Suppressor macrophage treated with lipopolysaccharide for 4 hours (primary cell): ENCODE data around the gene UMAD1.
"Not testable (repeated sequence)": the region's sequence is repeated elsewhere in the genome, so short reads cannot be mapped to it uniquely, and the experiment has no call there.

Source experiments
- DNase-seq: peaks from one replicate; pipeline ENCODE4 v3.0.0-alpha.2; 2020

UMAD1 gene

DNA sequence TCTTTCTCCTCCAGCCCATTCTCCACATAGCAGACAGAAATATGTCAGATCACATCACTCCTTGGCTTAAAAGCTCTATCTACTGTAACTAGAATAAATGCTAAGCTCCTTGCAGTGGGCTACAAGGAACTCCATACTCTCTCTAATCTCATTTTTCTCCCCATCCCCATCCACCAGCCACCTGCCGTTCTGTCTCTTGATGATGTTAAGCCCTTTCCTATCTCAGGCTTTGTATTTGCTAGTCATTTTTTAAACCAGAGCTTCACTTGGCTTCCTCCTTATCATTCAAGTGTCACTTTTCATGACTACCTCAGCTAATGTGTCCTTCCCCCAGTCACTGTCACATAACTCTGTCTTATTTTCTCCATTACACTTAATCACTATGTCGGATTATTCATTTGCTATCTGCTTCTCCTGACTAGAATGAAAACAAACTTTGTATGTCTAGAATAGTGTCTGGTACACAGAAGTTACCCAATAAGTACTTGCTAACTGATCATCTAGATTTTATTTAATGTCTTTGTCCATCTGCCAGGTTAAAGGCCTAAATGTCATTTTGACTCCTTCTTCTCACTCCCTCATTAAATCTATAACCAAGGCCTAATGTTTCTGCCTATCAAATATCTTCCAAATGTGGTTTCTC lies 165.1 kb downstream of the UMAD1 start:
- DNase-seq = no peak

- DNase-seq = no peak
Observed at GRCh38 chr7:7808156-7808555, 167.6 kb downstream of the UMAD1 start.

- no peak for DNase-seq
Observed at GRCh38 chr7:7808626-7809025, 168.1 kb downstream of the UMAD1 start.

- no peak for DNase-seq
Observed at GRCh38 chr7:7810380-7810779, 169.8 kb downstream of the UMAD1 start.

- DNase-seq = no peak
Observed at GRCh38 chr7:7810826-7811225, 170.3 kb downstream of the UMAD1 start.

- DNase-seq = no peak
Observed at GRCh38 chr7:7812112-7812511, 171.6 kb downstream of the UMAD1 start.

DNA sequence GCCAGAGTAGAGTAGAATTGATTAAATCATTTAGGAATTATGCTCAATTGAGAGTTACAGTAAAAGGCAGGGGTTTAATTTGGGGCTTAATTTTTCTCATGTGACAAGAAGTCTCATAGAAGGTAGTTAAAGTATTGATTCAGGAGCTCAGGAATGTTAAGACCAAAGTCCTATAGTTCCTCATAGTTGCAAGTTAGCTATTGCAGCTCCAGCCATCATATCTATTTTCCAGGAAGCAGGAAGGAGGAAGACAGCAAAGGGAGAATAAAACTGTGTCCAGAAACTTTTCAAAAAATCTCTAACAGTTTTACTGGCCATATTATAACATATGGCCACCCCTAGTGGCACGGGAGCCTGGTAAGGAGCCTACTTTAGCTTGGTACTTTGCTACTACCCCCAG lies 174.8 kb downstream of the UMAD1 start:
- no peak for DNase-seq

- no peak for DNase-seq
Observed at GRCh38 chr7:7816084-7816483, 175.5 kb downstream of the UMAD1 start.

GRCh38 chr7:7816816-7817536 lies 176.4 kb downstream of the UMAD1 start:
- no peak for DNase-seq

DNA sequence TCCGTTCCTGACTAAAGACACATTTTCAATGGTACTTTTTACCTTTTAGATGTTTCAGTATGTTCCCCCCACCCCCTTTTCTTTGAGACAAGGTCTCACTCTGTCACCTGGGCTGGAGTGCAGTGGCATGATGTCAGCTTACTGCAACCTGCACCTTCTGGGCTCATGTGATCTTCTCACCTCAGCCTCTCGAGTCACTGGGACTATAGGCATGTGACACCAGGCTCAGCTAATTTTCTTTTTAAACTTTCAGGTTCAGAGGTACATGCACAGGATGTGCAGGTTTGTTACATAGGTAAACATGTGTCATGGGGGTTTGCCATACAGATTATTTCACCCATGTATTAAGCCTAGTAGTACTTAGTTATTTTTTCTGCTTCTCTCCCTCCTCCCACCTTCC lies 177.2 kb downstream of the UMAD1 start:
- no peak for DNase-seq

DNA sequence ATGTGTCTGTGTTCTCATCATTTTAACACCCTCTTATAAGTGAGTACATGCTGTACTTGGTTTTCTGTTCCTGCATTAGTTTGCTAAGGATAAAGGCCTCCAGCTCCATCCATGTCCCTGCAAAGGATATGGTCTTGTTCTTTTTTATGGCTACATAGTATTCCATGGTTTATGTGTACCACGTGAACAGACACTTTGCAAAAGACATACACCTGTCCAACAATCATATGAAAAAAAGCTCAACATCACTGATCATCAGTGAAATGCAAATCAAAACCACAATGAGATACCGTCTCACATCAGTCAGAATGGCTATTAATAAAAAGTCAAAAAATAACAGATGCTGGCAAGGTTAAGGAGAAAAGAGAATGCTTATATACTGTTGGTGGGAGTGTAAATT lies 177.6 kb downstream of the UMAD1 start:
- not testable (repeated sequence) for DNase-seq

GRCh38 chr7:7819442-7820247 lies 179.1 kb downstream of the UMAD1 start:
- no peak for DNase-seq

GRCh38 chr7:7820409-7820808 lies 179.9 kb downstream of the UMAD1 start:
- no peak for DNase-seq

GRCh38 chr7:7820939-7821338 lies 180.4 kb downstream of the UMAD1 start:
- DNase-seq = no peak

DNA sequence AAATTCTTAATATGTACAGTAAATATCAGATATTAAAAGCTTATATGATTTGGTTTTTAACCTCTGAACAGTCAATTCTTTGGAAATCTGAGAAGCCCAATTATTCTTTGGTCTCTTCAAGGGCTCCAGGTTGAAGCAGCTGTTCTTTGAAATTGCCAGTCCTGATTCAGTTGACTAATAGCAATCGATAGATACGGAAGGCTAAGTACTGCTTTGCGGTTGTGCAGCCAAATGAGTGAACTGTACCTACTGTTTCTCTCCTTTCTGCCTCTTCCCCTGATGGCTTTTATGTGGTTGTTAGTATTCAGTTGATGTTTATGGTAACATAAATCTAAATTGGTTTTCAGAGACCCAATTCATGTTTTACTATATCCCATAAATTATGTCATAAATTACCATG lies 181.0 kb downstream of the UMAD1 start:
- no peak for DNase-seq

- not testable (repeated sequence) for DNase-seq
Observed at GRCh38 chr7:7825294-7825693, 184.7 kb downstream of the UMAD1 start.

DNA sequence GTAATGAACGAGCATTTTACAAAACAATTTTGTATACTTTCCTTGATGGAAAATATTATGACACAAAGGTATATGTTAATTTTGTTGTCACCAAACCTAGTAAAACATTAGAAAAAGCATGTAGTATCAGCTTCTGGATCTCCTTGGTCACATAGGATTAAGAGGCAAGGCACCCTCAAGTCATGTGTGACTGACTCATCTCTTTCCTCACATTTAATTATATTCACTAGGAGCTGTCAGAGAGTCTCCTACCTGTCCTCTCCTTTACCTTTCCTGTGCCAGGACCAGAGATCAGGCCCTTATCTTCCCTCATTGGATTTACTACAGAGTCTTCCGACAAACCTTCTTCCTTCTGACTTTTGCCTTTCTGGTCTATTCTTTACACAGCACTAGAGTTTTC lies 189.1 kb downstream of the UMAD1 start:
- DNase-seq = no peak

- no peak for DNase-seq
Observed at GRCh38 chr7:7830122-7830878, 189.7 kb downstream of the UMAD1 start.

- no peak for DNase-seq
Observed at GRCh38 chr7:7832518-7832917, 192.0 kb downstream of the UMAD1 start.

DNA sequence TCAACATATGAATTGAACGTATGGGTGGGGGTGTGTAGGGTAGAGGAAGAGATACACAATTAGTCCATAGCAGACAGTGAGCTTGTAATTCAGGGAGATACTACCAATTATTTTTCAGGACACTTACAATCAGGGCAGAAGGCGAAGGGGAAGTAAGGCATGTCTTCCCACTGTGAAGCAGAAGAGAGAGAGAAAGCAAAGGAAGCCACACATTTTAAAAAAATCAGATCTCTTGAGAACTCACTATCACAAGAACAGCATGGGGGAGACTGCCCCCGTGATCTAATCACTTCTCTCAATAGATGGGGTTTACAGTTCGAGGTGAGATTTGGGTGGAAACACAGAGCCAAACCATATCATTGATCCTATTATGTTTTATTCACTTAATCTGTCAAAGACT lies 194.2 kb downstream of the UMAD1 start:
- DNase-seq = no peak

- no peak for DNase-seq
Observed at GRCh38 chr7:7841027-7841426, 200.5 kb downstream of the UMAD1 start.

DNA sequence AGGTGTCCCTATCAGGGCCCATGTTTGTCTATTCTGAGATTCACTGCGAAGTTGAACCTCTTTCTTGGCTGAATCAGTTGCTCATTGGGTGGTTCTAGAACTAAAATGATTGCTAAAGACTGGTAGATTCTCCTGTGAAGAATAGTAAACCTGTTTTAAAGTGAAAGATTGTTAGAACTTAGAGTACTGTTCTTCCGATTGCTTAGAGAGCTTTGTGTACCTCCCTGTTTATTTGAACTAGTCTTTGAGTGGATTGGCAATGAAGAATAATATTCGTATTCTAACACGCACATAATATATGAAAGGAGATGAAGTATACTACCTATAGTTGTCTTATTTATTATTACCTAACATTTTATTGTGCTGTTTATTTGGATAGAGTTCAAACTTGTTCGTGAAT lies 202.7 kb downstream of the UMAD1 start:
- no peak for DNase-seq

GRCh38 chr7:7843972-7844371 lies 203.4 kb downstream of the UMAD1 start:
- DNase-seq = no peak
